ENCODE measurements around the gene TMEM63C.
A peak's percentile ranks its signal among the peaks of the same experiment; 100 is the strongest.
"Not testable (repeated sequence)": the region's sequence is repeated elsewhere in the genome, so short reads cannot be mapped to it uniquely, and the experiment has no call there.

Gene TMEM63C

GRCh38 chr14:77155083-77155482 is 26.5 kb upstream of the TMEM63C start:
- no peak for DNase-seq

- DNase-seq = no peak
These were observed 23.9 kb upstream of the TMEM63C start for GRCh38 chr14:77157740-77158139.

- DNase-seq = peak; percentile 91
These were observed 23.3 kb upstream of the TMEM63C start for GRCh38 chr14:77158175-77158881.

GRCh38 chr14:77158882-77159255 is 22.7 kb upstream of the TMEM63C start:
- peak; percentile 76 for DNase-seq

- no peak for DNase-seq
These were observed 20.6 kb upstream of the TMEM63C start for GRCh38 chr14:77161011-77161410.

- no peak for DNase-seq
These were observed 11.6 kb upstream of the TMEM63C start for GRCh38 chr14:77170045-77170444.

- no peak for DNase-seq
These were observed 8.7 kb upstream of the TMEM63C start for GRCh38 chr14:77172916-77173315.

GRCh38 chr14:77173911-77174617 is 7.5 kb upstream of the TMEM63C start:
- not testable (repeated sequence) for DNase-seq

GRCh38 chr14:77175843-77176242 is 5.8 kb upstream of the TMEM63C start:
- DNase-seq = no peak

- DNase-seq = peak; percentile 38
These were observed 3.9 kb upstream of the TMEM63C start for GRCh38 chr14:77177702-77178101.

GRCh38 chr14:77178656-77179055 is 2.9 kb upstream of the TMEM63C start:
- no peak for DNase-seq

- DNase-seq = no peak
These were observed 634 bp upstream of the TMEM63C start for GRCh38 chr14:77180726-77181602.

GRCh38 chr14:77183896-77184295 is 2.3 kb downstream of the TMEM63C start:
- peak; percentile 96 for DNase-seq

- DNase-seq = peak; percentile 90
These were observed 2.9 kb downstream of the TMEM63C start for GRCh38 chr14:77184396-77185092.

- DNase-seq = peak; percentile 49
These were observed 3.5 kb downstream of the TMEM63C start for GRCh38 chr14:77185093-77185465.

- peak; percentile 47 for DNase-seq
These were observed 5.5 kb downstream of the TMEM63C start for GRCh38 chr14:77186911-77187648.

- no peak for DNase-seq
These were observed 6.0 kb downstream of the TMEM63C start for GRCh38 chr14:77187649-77188012.

- DNase-seq = peak; percentile 75
These were observed 7.9 kb downstream of the TMEM63C start for GRCh38 chr14:77189479-77189878.

- DNase-seq = no peak
These were observed 9.4 kb downstream of the TMEM63C start for GRCh38 chr14:77190977-77191376.

GRCh38 chr14:77194706-77195105 is 13.1 kb downstream of the TMEM63C start:
- DNase-seq = no peak

- DNase-seq = no peak
These were observed 14.2 kb downstream of the TMEM63C start for GRCh38 chr14:77195766-77196165.

- DNase-seq = no peak
These were observed 16.4 kb downstream of the TMEM63C start for GRCh38 chr14:77197988-77198387.
